ENCODE results near the gene TMEM247.
"Not testable (repeated sequence)": the region's sequence is repeated elsewhere in the genome, so short reads cannot be mapped to it uniquely, and the experiment has no call there.

TMEM247 gene

DNA sequence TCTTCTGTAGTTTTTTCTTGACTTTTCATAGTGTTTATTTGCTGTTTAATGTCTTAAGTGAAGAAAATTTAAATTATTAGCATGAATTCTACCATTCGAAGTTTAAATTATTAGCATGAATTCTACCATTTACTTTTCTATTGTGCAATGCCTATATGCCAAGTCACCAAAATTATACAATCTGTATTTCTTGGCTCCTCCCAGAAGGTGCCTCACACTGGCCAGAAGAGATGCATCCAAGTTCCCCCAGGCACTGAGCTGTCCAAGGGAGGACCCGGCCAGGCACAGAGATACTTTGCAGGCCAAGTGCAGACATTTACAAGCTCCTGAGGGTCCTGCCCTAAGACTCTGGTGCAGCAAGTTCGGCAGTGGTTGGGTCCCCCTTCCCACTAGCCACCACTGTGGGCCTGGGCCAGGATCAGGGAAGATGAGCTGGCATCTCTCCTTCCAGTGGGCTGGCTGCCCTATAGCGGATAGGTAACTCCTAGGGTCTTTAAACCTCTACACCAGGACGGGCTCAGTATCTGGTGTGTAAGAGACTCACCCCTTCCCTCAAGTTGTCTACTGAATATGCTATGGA lies 31.3 kb downstream of the TMEM247 start:
- no peak for DNase-seq (ENCODE audit: low read depth in 2 of 2)

DNA sequence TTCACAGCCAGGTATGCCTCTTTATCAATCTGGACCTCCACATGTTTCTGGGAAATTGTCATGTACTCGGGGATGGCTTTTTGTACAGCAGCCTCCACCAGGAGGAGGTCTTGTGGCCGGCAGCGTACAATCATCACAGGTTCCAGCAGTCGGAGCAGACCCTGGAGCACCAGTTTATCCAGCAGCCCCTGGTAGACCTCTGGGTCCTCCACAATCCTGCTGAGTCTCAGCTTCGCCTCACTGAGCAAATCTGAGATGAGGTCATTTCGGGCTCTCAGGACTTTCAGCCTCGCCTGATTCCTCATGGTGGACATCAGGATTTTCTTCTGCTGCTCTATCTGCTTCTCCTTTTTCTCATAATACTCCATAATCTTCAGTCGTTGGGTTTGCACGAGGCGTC lies 32.8 kb downstream of the TMEM247 start:
- DNase-seq (ENCODE audit: low read depth in 2 of 2) = no peak

DNA sequence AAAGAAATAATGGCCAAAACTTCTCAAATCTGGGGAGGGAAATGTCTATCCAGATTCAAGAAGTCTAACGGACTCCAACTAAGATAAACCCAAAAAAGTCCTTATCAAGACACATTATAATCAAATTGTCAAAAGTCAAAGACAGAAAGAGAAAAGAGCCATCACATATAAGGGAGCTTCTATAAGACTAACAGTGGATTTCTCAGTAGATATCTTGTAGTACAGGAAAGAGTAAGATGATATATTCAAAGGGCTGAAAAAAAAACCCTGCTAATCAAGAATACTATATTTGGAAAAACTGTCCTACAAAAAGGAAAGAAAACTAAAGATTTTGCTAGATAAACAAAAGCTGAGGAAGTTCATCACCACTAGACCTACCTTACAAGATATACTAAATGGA lies 35.4 kb downstream of the TMEM247 start:
- no peak for DNase-seq (ENCODE audit: low read depth in 2 of 2)

DNA sequence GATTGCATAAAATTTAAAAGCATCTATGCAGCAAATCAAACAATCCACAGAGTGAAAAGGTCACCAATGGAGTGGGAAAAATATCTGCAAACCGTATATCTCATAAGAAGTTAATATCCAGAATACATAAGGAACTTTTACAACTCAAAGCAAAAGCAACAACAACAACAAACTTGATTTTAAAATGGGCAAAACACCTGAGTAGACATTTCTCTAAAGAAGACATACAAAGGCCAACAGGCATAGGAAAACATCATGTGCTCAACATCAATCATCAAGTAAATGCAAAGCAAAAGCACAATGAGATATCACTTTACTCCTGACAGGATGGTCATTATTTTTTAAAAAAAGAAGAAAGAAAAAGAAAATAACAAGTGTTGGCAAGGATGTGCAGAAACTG lies 38.1 kb downstream of the TMEM247 start:
- DNase-seq (ENCODE audit: low read depth in 2 of 2) = no peak

DNA sequence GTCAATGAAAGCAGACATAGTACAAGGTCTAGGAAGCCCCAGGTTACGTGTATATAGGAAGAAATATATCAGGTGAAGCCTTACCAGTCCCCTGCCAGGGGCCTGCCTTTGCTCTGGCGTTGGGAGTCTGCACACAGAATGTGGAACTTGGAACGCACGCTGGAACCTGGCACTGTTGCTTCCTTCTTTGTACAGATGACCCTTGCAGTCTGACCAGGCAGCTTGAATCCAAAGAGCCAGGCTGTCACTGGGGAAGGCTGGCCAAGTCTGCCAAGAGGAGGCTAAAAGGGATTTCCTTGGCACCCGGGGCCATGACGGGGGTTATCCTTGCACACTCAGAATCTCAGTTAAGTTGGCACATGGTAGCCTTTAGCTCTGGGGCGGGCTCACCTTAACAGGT lies 39.5 kb downstream of the TMEM247 start:
- DNase-seq (ENCODE audit: low read depth in 2 of 2) = no peak

DNA sequence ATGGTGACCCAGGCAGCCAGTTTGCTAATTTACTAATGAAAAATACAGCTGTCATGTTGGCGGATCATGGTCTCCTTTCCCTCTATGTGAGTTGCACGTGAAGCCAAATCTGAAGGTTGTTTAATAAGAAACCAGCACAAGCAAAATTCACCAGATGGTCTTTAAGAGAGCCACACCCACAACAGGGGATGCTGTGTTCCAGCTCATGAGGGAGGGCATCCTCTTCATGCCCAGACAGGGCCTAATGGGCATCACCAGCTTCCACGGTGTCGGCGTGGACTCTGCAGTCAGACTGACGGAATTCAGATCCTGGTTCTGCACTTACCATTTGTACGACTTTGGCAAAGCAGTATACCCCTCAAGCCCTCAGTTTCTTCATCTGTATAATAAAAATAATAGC lies 39.9 kb downstream of the TMEM247 start:
- DNase-seq (ENCODE audit: low read depth in 2 of 2) = no peak

DNA sequence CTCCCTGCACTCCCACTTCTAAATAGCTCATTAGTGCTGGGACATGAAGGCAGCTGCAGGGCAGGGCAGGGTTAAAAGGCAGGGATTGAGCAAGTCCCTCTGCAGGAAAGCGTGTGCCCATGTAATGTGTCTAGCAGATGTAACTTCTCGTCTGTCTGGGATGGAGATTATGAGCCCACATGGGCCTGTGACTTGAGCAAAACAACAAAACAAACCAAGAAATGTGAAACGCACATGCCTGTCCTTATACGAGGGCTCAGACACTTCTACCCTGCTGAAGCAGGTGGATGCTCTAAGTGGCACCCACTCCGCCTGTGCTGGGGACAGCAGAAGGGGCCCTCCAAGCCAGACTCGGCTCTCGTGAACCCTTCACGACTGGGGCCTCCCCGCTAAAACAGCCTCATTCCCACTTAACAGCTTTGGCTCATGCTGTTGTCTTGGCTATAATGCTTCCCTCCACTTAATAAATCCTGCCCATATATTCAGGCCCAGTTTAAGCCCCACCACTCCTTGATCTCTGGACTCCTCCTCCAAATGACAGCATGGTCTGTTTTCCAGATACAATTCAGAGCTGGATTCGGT lies 40.9 kb downstream of the TMEM247 start:
- DNase-seq (ENCODE audit: low read depth in 2 of 2) = no peak

DNA sequence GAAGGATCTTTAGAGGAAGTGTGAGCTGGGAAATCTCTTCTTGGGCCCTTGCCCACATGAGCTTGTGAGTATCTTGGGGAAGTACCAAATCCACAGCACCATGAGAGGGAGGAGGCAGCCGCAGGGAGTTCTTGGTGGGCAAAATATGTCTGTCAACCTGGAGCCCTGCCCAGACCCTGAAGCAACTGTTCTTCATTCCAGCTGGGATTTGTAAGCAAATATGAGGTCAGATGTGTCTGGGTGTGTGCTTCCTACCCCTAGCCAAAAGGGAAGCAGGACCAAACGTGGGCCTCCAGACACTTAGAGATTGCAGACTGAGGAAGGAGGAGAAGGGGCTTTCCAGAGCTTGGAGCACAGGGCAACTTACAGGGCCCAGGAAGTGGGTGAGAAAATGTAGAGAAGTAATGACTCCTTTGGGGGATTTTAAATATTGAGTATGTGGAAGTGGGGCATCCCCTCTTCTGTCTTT lies 41.9 kb downstream of the TMEM247 start:
- DNase-seq (ENCODE audit: low read depth in 2 of 2) = no peak

DNA sequence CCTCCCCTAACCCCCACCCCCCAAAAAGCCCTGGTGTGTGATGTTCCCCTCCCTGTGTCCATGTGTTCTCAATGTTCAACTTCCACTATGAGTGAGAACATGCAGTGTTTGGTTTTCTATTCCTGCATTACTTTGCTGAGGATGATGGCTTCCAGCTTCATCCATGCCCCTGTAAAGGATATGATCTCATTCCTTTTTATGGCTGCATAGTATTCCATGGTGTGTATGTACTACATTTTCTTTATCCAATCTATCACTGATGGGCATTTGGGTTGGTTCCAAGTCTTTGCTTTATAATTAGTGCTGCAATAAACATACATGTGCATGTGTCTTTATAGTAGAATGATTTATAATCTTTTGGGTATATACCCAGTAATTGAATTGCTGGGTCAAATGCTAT lies 43.0 kb downstream of the TMEM247 start:
- DNase-seq (ENCODE audit: low read depth in 2 of 2) = not testable (repeated sequence)

DNA sequence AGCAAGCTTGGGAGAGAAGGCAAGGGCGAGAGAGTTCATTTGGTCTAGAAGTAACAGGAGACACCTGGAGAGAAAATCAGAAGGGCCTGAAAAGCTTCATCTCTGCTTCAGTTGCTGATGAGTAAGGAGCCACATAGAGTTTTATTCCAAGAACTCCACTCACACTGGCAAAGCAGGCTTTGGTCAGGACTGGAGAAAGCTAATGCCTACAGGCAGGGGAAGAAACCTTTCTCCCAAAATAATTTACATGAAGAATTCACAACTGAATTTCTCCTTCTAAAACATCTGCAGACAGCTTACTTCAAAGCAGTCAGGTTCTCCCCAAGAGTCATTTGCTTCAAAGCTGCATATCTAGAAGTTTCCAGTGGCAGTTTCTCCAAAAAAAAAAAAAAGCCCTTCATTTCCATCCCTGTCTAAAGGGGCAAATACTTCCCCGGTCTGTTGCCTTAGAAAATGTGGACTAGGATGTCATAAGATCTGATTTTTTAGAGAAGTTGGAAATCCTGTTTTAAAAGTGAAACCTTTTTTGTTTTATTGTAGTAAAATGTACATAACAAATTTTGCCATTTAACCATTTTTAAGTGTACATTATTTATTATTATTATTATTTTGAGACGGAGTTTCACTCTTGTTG lies 46.3 kb downstream of the TMEM247 start:
- DNase-seq (ENCODE audit: low read depth in 2 of 2) = no peak

DNA sequence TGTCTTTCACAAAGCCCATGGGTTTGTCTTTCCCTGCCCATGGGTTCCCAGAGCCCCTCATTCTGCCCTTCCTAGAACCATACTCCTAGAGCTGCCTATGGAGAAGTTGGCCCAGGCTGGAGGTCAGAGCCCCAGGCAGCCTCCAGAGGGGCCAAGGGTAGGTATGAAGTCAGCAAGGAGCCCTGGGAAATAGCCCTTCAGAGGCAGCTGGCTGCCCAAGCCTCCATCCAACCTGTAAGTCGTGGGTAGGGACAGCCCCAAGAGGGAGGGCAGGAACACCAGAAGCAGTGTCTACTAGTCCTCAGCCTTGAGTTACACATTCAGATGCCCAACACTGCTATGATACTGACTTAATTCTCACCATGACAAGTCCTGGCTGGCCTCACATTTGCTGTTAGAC lies 49.5 kb downstream of the TMEM247 start:
- no peak for DNase-seq (ENCODE audit: low read depth in 2 of 2)

DNA sequence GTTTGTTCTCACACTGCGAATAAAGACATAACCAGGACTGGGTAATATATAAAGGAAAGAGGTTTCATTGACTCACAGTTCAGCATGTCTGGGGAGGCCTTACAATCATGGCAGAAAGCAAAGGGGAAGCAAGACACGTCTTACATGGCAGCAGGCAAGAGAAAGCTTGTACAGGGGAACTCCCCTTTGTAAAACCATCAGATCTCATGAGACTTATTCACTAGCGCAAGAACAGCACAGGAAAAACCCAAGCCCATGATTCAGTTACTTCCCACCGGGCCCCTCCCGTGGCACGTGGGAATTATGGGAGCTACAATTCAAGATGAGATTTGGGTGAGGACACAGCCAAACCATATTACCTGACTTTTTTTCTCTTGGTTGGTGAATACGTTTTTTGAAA lies 51.3 kb downstream of the TMEM247 start:
- DNase-seq (ENCODE audit: low read depth in 2 of 2) = no peak

DNA sequence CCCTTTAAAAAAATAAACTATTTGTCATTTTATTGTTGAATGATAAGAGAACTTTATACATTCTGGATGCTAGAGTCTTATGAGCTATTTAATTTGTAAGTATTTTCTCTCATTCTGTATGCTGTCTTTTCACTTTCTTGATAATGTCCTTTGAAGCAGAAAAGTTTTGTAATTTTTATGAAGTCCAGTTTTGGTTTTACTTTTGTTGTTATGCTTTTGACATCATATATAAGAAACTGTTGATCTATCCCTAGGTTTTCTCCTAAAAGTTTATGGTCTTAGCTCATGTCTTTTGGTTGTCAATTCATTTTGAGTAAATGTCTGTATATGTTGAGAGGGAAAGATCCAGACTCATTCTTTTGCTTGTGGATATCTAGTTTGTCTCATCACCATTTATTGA lies 52.5 kb downstream of the TMEM247 start:
- no peak for DNase-seq (ENCODE audit: low read depth in 2 of 2)
